ENCODE data around the gene FAM117B. TPM values are rescaled to one million over a fixed set of nuclear protein-coding genes. Genes with fewer than 3 reads are reported as not detected.

The FAM117B gene
- polyA plus RNA-seq, 1 donor (not counting 4 experiments of a cell fraction or from before 2014, with no cell fraction given), result 1.9 TPM

DNA sequence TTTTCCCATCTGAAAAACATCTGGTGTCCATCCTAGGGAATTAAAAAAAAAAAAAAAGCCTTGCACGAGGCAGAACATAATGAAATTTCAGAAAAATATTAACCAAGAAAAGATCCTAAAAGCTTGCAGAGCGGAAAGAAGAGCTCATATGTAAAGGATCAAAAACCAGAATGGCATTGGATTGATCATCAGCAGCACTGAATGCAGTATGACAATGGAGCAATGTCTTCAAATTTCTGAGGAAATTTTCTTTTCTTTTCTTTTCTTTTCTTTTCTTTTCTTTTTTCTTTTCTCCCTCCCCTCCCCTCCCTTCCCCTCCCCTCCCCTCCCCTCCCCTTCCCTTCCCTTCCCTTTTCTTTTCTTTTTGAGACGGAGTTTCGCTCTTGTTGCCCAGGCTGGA is 21.3 kb upstream of the FAM117B start:
- FAIRE-seq (no peak), DNase-seq (ENCODE audit: low read depth, low spot score) (no peak)
- no peak for TF ChIP-seq EZH2 (IDR thresholded peaks at IDR 0.05; ENCODE audit: low read length)
- TF ChIP-seq, protein P1, sequence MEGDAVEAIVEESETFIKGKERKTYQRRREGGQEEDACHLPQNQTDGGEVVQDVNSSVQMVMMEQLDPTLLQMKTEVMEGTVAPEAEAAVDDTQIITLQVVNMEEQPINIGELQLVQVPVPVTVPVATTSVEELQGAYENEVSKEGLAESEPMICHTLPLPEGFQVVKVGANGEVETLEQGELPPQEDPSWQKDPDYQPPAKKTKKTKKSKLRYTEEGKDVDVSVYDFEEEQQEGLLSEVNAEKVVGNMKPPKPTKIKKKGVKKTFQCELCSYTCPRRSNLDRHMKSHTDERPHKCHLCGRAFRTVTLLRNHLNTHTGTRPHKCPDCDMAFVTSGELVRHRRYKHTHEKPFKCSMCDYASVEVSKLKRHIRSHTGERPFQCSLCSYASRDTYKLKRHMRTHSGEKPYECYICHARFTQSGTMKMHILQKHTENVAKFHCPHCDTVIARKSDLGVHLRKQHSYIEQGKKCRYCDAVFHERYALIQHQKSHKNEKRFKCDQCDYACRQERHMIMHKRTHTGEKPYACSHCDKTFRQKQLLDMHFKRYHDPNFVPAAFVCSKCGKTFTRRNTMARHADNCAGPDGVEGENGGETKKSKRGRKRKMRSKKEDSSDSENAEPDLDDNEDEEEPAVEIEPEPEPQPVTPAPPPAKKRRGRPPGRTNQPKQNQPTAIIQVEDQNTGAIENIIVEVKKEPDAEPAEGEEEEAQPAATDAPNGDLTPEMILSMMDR (optimal IDR thresholded peaks at IDR 0.05 in 1 of 3, IDR thresholded peaks at IDR 0.05 in 1 of 3, conservative IDR thresholded peaks at IDR 0.05 in 1 of 3; ENCODE audit: extremely low read depth in 1 of 3, insufficient read depth in 2 of 3, low read length in 3 of 3), result no peak
- Histone ChIP-seq H3K9me3 (ENCODE audit: control insufficient read depth, low read depth, low read length) (no peaks in the 10 kb centered on the region), H3K4me2 (ENCODE audit: control insufficient read depth, extremely low read depth, insufficient read depth, low read depth, low read length) (no peak overlapping the region), H3K27ac (ENCODE audit: control insufficient read depth, insufficient read depth, low read length) (no peak overlapping the region), H3K4me3 (ENCODE audit: control insufficient read depth in 2 of 3, extremely low read depth in 1 of 3, insufficient read depth in 2 of 3, low read depth in 1 of 3, low read length in 3 of 3) (no peak overlapping the region), H3K9ac (ENCODE audit: control insufficient read depth, extremely low read depth, insufficient read depth, low read length) (no peak overlapping the region), H3K9me1 (ENCODE audit: control insufficient read depth, extremely low read depth, insufficient read depth, low read length) (no peaks in the 10 kb centered on the region), H2AFZ (ENCODE audit: control insufficient read depth, low read length) (no peak overlapping the region), H4K20me1 (ENCODE audit: control insufficient read depth, extremely low read depth, insufficient read depth, low read length) (no peaks in the 10 kb centered on the region), H3K4me1 (ENCODE audit: control insufficient read depth, extremely low read depth, insufficient read depth, low read length) (peaks cover 12% of the 10 kb centered on the region), H3K27me3 (ENCODE audit: control insufficient read depth, extremely low read depth, insufficient read depth, low read length) (no peaks in the 10 kb centered on the region), H3K79me2 (ENCODE audit: control insufficient read depth, insufficient read depth, low read length) (no peaks in the 10 kb centered on the region), H3K36me3 (ENCODE audit: control insufficient read depth in 2 of 2, extremely low read depth in 1 of 2, insufficient read depth in 2 of 2, low read length in 2 of 2) (no peaks in the 10 kb centered on the region)
- dilution Hi-C loops (cut with MboI; ENCODE audit: extremely low pct_ligation_motif_present, low sequenced_read_pairs), result no loop called here

DNA sequence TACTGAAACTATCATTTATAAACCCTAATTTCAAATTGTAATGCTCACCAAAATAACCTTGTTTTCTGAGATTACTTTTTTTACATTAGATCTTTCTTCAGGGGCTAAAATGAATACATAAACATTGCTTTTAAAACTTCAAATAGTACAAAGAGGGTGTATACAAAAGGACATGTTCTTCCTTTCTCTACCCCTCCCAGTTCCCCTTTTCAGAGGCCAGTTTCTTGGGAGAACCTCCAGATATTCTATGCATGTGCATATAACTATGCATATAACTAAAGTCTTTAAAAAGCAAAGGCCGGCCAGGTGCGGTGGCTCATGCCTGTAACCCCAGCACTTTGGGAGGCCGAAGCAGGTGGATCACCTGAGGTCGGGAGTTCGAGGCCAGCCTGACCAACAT is 10.6 kb upstream of the FAM117B start:
- no peaks in the 10 kb centered on the region for H3K4me1 ChIP-seq (ENCODE audit: control insufficient read depth, extremely low read depth, insufficient read depth, low read length)
- FAIRE-seq (no peak), DNase-seq (ENCODE audit: low read depth, low spot score) (no peak)
- no peaks in the 10 kb centered on the region for H3K36me3 ChIP-seq (ENCODE audit: control insufficient read depth in 2 of 2, extremely low read depth in 1 of 2, insufficient read depth in 2 of 2, low read length in 2 of 2)
- H2AFZ ChIP-seq (ENCODE audit: control insufficient read depth, low read length), result no peak overlapping the region
- TF ChIP-seq EZH2 (IDR thresholded peaks at IDR 0.05; ENCODE audit: low read length), result no peak
- TF ChIP-seq, protein P1 (optimal IDR thresholded peaks at IDR 0.05 in 1 of 3, IDR thresholded peaks at IDR 0.05 in 1 of 3, conservative IDR thresholded peaks at IDR 0.05 in 1 of 3; ENCODE audit: extremely low read depth in 1 of 3, insufficient read depth in 2 of 3, low read length in 3 of 3), result no peak
- no peak overlapping the region for H3K9ac ChIP-seq (ENCODE audit: control insufficient read depth, extremely low read depth, insufficient read depth, low read length)
- no peaks in the 10 kb centered on the region for H4K20me1 ChIP-seq (ENCODE audit: control insufficient read depth, extremely low read depth, insufficient read depth, low read length)
- H3K27ac ChIP-seq (ENCODE audit: control insufficient read depth, insufficient read depth, low read length), result no peak overlapping the region
- no peaks in the 10 kb centered on the region for H3K79me2 ChIP-seq (ENCODE audit: control insufficient read depth, insufficient read depth, low read length)
- H3K9me1 ChIP-seq (ENCODE audit: control insufficient read depth, extremely low read depth, insufficient read depth, low read length), result no peaks in the 10 kb centered on the region
- no peak overlapping the region for H3K4me3 ChIP-seq (ENCODE audit: control insufficient read depth in 2 of 3, extremely low read depth in 1 of 3, insufficient read depth in 2 of 3, low read depth in 1 of 3, low read length in 3 of 3)
- H3K9me3 ChIP-seq (ENCODE audit: control insufficient read depth, low read depth, low read length), result no peaks in the 10 kb centered on the region
- no peaks in the 10 kb centered on the region for H3K27me3 ChIP-seq (ENCODE audit: control insufficient read depth, extremely low read depth, insufficient read depth, low read length)
- no peak overlapping the region for H3K4me2 ChIP-seq (ENCODE audit: control insufficient read depth, extremely low read depth, insufficient read depth, low read depth, low read length)
- dilution Hi-C loops (cut with MboI; ENCODE audit: extremely low pct_ligation_motif_present, low sequenced_read_pairs), result no loop called here
